GM12878 (cell line): ENCODE results near the gene METTL4. TPM values are rescaled to one million over a fixed set of nuclear protein-coding genes. Genes with fewer than 3 reads are reported as not detected.

Source experiments
- BACH1 ChIP-seq: fragments of 450-650 bp; IDR thresholded peaks from 2 replicates; pipeline ENCODE4 v1.6.1; 2017; ENCODE audit warnings: mild to moderate bottlenecking, borderline replicate concordance
- BCL11A ChIP-seq: IDR thresholded peaks from 2 replicates; pipeline ENCODE4 v1.6.1; 2011; ENCODE audit warnings: low read depth, low read length
- BCL3 ChIP-seq: IDR thresholded peaks from 2 replicates; pipeline ENCODE4 v1.6.1; 2011; ENCODE audit warnings: borderline replicate concordance, low read depth, mild to moderate bottlenecking, moderate library complexity, low read length; ENCODE audit not compliant: insufficient read depth, poor library complexity, severe bottlenecking
- CBFB ChIP-seq: IDR thresholded peaks from 2 replicates; pipeline ENCODE4 v1.6.1; 2016; ENCODE audit warnings: antibody characterized with exemption, low read depth
- HSF1 ChIP-seq: fragments of 150-350 bp; IDR thresholded peaks from 2 replicates; pipeline ENCODE4 v1.6.1; 2014; ENCODE audit warnings: mild to moderate bottlenecking, low read depth, low read length
- IRF4 ChIP-seq: IDR thresholded peaks from 2 replicates; pipeline ENCODE4 v1.6.1; 2011; ENCODE audit warnings: low read depth, low read length
- IRF5 ChIP-seq: fragments of 450-650 bp; IDR thresholded peaks from 2 replicates; pipeline ENCODE4 v1.6.1; 2017; ENCODE audit warnings: borderline replicate concordance
- NFYB ChIP-seq: IDR thresholded peaks from 2 replicates; pipeline ENCODE4 v1.6.1; 2011; ENCODE audit warnings: low read depth, mild to moderate bottlenecking, low read length, improper control_type of control experiment, moderate library complexity; ENCODE audit not compliant: insufficient read depth
- PRDM15 ChIP-seq: fragments of 450-650 bp; formaldehyde crosslinking; IDR thresholded peaks from 2 replicates; pipeline ENCODE4 v1.4.0; 2020; ENCODE audit warnings: mild to moderate bottlenecking, moderate library complexity
- REST ChIP-seq: IDR thresholded peaks from 2 replicates; pipeline ENCODE4 v1.6.1; 2012; ENCODE audit warnings: mild to moderate bottlenecking, low read depth, low read length
- SIX5 ChIP-seq: IDR thresholded peaks from 2 replicates; pipeline ENCODE4 v1.6.1; 2011; ENCODE audit warnings: mild to moderate bottlenecking, low read depth, low read length, moderate library complexity; ENCODE audit not compliant: severe bottlenecking
- SMARCA5 ChIP-seq: fragments of 450-650 bp; IDR thresholded peaks from 2 replicates; pipeline ENCODE4 v1.6.1; 2017; ENCODE audit warnings: mild to moderate bottlenecking
- SP1 ChIP-seq: IDR thresholded peaks from one replicate; pipeline ENCODE4 v1.6.1; 2011; ENCODE audit warnings: low read depth, low read length
- ZNF274 ChIP-seq: IDR thresholded peaks from one replicate; pipeline ENCODE4 v1.8.0; 2011; ENCODE audit not compliant: insufficient read length, insufficient read depth
- ZNF622 ChIP-seq: fragments of 450-650 bp; IDR thresholded peaks from 2 replicates; pipeline ENCODE4 v1.6.1; 2017; ENCODE audit warnings: mild to moderate bottlenecking, inconsistent platforms
- polyA plus RNA-seq, 11 experiments: library from polyadenylated mRNA; depleted of rRNA in 4 of 11; unstranded in 6 of 11; stranded (reverse) in 5 of 11; fragments of >200 nt; fragmentation: Nextera tagmentation in 4 of 11; fragmentation: Illumina TruSeq in 1 of 11; extraction: Ambion mirVana in 4 of 11; extraction: Trizol in 1 of 11; gene quantifications; 1 replicate in 1 of 11; 2 replicates in 10 of 11; pipeline versions ENCODE4 v1.2.1 to v1.2.3, GENCODE V29; 2011 to 2016; ENCODE audit warnings: inconsistent platforms in 2 of 11, missing spikeins in 2 of 11, low read depth in 1 of 11
- total RNA-seq, 4 experiments: library from RNA; depleted of rRNA in 3 of 4; stranded (reverse); fragments of >200 nt in 3 of 4; fragmentation: Illumina TruSeq in 1 of 4; extraction: Trizol in 1 of 4; gene quantifications; 2 replicates each; pipeline versions ENCODE4 v1.2.1 to v1.2.3, GENCODE V29; 2013 to 2021

The METTL4 gene
- total and polyA plus RNA-seq, 10 of the 15 experiments (the other 5 are each of a cell fraction or from before 2014, with no cell fraction given) = 4.9 to 15.2 (median 12.3) TPM

GRCh38 chr18:2571200-2572170, at the start of gene METTL4, which contains the start of gene NDC80 (continued):
- TF ChIP-seq ZNF622 (no peak), BCL3 (no peak), SP1 (peak; percentile 9), HSF1 (no peak), REST (no peak), PRDM15 (CRISPR knock-in tag) (no peak), SIX5 (peak; percentile 66), IRF5 (no peak), CBFB (peak; percentile 68), SMARCA5 (peak; percentile 18; the same call in 1 of the 2 replicates), BCL11A (no peak), BACH1 (no peak), ZNF274 (no peak), IRF4 (no peak), NFYB (no peak)
